HG02981 (cell line): Measurements from ENCODE around the gene ASMTL.
"Not testable (repeated sequence)": the region's sequence is repeated elsewhere in the genome, so short reads cannot be mapped to it uniquely, and the experiment has no call there.

Experiments
- ATAC-seq: cut with Tn5 transposase; IDR thresholded peaks from one replicate; pipeline ENCODE4 v1.9.1; 2021; ENCODE audit warnings: mild to moderate bottlenecking, moderate library complexity; ENCODE audit not compliant: unreplicated experiment

ASMTL gene

GRCh38 chrX:1416327-1416784 lies 36.4 kb downstream of the ASMTL start:
- ATAC-seq, result no peak

- ATAC-seq, result no peak
These were observed 40.1 kb downstream of the ASMTL start for GRCh38 chrX:1412551-1413161.

- ATAC-seq, result no peak
These were observed 41.4 kb downstream of the ASMTL start for GRCh38 chrX:1411326-1411725.

- no peak for ATAC-seq
These were observed 45.7 kb downstream of the ASMTL start for GRCh38 chrX:1407035-1407434.

- ATAC-seq, result not testable (repeated sequence)
These were observed 46.9 kb downstream of the ASMTL start for GRCh38 chrX:1405769-1406168.

GRCh38 chrX:1403867-1404266 lies 48.8 kb downstream of the ASMTL start:
- not testable (repeated sequence) for ATAC-seq

- ATAC-seq, result no peak
These were observed 49.5 kb downstream of the ASMTL start for GRCh38 chrX:1403228-1403627.

GRCh38 chrX:1401611-1402430 lies 50.9 kb downstream of the ASMTL start:
- ATAC-seq, result no peak

GRCh38 chrX:1400742-1401471 lies 51.8 kb downstream of the ASMTL start:
- no peak for ATAC-seq

- ATAC-seq, result no peak
These were observed 52.7 kb downstream of the ASMTL start for GRCh38 chrX:1400049-1400448.

- ATAC-seq, result no peak
These were observed 54.0 kb downstream of the ASMTL start for GRCh38 chrX:1398431-1399340.

GRCh38 chrX:1397441-1398270 lies 55.1 kb downstream of the ASMTL start:
- ATAC-seq, result no peak

GRCh38 chrX:1397001-1397400 lies 55.7 kb downstream of the ASMTL start:
- ATAC-seq, result no peak

- no peak for ATAC-seq
These were observed 57.0 kb downstream of the ASMTL start for GRCh38 chrX:1395646-1396216.

- ATAC-seq, result no peak
These were observed 57.8 kb downstream of the ASMTL start for GRCh38 chrX:1394731-1395501.

GRCh38 chrX:1393871-1394615 lies 58.7 kb downstream of the ASMTL start:
- ATAC-seq, result no peak

GRCh38 chrX:1392376-1393068 lies 60.2 kb downstream of the ASMTL start:
- ATAC-seq, result peak; percentile 27
